Activated CD4-positive, alpha-beta T cell treated with anti-CD3 and anti-CD28 coated beads for 36 hours (primary cell): Measurements from ENCODE around the gene KIAA0930. TPM values are rescaled to one million over a fixed set of nuclear protein-coding genes. Genes with fewer than 3 reads are reported as not detected.

ENCODE experiments used
- ATAC-seq: fragments of 200-7000 bp; cut with Tn5 transposase; one replicate; pipeline ENCODE4 v1.10.0; 2021; ENCODE audit warnings: mild to moderate bottlenecking, moderate library complexity
- CTCF ChIA-PET: fragments of 350-600 bp; sonication (Branson Sonifier 250); formaldehyde crosslinking; loops from one replicate; lab custom pipeline; 2021; ENCODE audit warnings: antibody characterized with exemption; lab: Charles Lee
- POLR2A ChIA-PET: fragments of 350-600 bp; sonication (Branson Sonifier 250); formaldehyde crosslinking; loops from one replicate; lab custom pipeline; 2021; ENCODE audit warnings: antibody characterized with exemption, inconsistent platforms; lab: Charles Lee
- DNase-seq: peaks from one replicate; pipeline ENCODE4 v3.0.0-alpha.2; 2020
- H3K27ac Mint-ChIP-seq: one replicate; pipeline ENCODE4 v1.8.0; 2021; ENCODE audit warnings: mixed read lengths
- H3K27me3 Mint-ChIP-seq: one replicate; pipeline ENCODE4 v1.8.0; 2021; ENCODE audit warnings: mixed read lengths
- H3K36me3 Mint-ChIP-seq: one replicate; pipeline ENCODE4 v1.8.0; 2021; ENCODE audit warnings: low read depth, mixed read lengths
- H3K4me1 Mint-ChIP-seq: one replicate; pipeline ENCODE4 v1.8.0; 2021; ENCODE audit warnings: mixed read lengths
- H3K4me3 Mint-ChIP-seq: one replicate; pipeline ENCODE4 v1.8.0; 2021; ENCODE audit warnings: mild to moderate bottlenecking, moderate library complexity, mixed read lengths
- H3K9me3 Mint-ChIP-seq: one replicate; pipeline ENCODE4 v1.8.0; 2021; ENCODE audit warnings: low read depth, mixed read lengths
- intact Hi-C, 2 experiments: fragments of 100-400 bp; cut with DNase I in 1 of 2; cut with micrococcal nuclease in 1 of 2; formaldehyde crosslinking; loops; one replicate each; pipeline versions ENCODE4 v1.14.2 to v1.15.1; 2022 to 2024; cut with DNase I, micrococcal nuclease
- total RNA-seq, 2 experiments: library from RNA; stranded (reverse); gene quantifications; one replicate each; pipeline ENCODE4 v1.2.3, GENCODE V29; 2021

The KIAA0930 gene
- total RNA-seq, 2 experiments from 2014 or later, result 24.8 to 29.6 TPM

- Mint-ChIP-seq H3K4me3 (no peak overlapping the region), H3K27me3 (no peaks in the 10 kb centered on the region), H3K4me1 (peaks cover 6% of the 10 kb centered on the region), H3K27ac (no peak overlapping the region), H3K36me3 (peaks cover 5% of the 10 kb centered on the region), H3K9me3 (no peaks in the 10 kb centered on the region)
- ChIA-PET POLR2A (no interaction called here), CTCF (no interaction called here)
- intact Hi-C loops, result no loop called here
- no peak for ATAC-seq
- DNase-seq, result no peak
Observed at GRCh38 chr22:45211848-45212247, 28.8 kb downstream of the KIAA0930 start.

GRCh38 chr22:45211435-45211834, 29.3 kb downstream of the KIAA0930 start:
- Mint-ChIP-seq H3K27me3 (no peaks in the 10 kb centered on the region), H3K4me3 (no peak overlapping the region), H3K4me1 (peaks cover 6% of the 10 kb centered on the region), H3K27ac (no peak overlapping the region), H3K36me3 (peaks cover 5% of the 10 kb centered on the region), H3K9me3 (no peaks in the 10 kb centered on the region)
- no peak for DNase-seq
- no peak for ATAC-seq
- intact Hi-C loops, result no loop called here
- ChIA-PET CTCF (interaction anchor here (0.6 kb wide), 1 partner anchor 253 kb away, joined by 4 read pairs; no protein-coding TSS in a partner anchor), POLR2A (no interaction called here)

- no peaks in the 10 kb centered on the region for H3K9me3 Mint-ChIP-seq
- ATAC-seq (no peak), DNase-seq (no peak)
- CTCF ChIA-PET, result interaction anchor here (0.6 kb wide), 1 partner anchor 253 kb away, joined by 4 read pairs; no protein-coding TSS in a partner anchor
- intact Hi-C loops, result no loop called here
- POLR2A ChIA-PET, result no interaction called here
- H3K27ac Mint-ChIP-seq, result no peak overlapping the region
- H3K36me3 Mint-ChIP-seq, result peaks cover 5% of the 10 kb centered on the region
- no peak overlapping the region for H3K4me3 Mint-ChIP-seq
- H3K4me1 Mint-ChIP-seq, result peaks cover 6% of the 10 kb centered on the region
- no peaks in the 10 kb centered on the region for H3K27me3 Mint-ChIP-seq
Observed at GRCh38 chr22:45210991-45211390, 29.7 kb downstream of the KIAA0930 start.

GRCh38 chr22:45210577-45210976, 30.1 kb downstream of the KIAA0930 start:
- ChIA-PET CTCF (interaction anchor here (0.6 to 0.8 kb wide), 2 partner anchors 24 to 252 kb away, joined by 4 read pairs; no protein-coding TSS in a partner anchor), POLR2A (no interaction called here)
- Mint-ChIP-seq H3K4me1 (peaks cover 6% of the 10 kb centered on the region), H3K9me3 (no peaks in the 10 kb centered on the region), H3K36me3 (peaks cover 5% of the 10 kb centered on the region), H3K4me3 (no peak overlapping the region), H3K27ac (no peak overlapping the region), H3K27me3 (no peaks in the 10 kb centered on the region)
- intact Hi-C loops, result no loop called here
- ATAC-seq (no peak), DNase-seq (no peak)

GRCh38 chr22:45210174-45210573, 30.5 kb downstream of the KIAA0930 start:
- DNase-seq (no peak), ATAC-seq (no peak)
- POLR2A ChIA-PET, result no interaction called here
- intact Hi-C loops, result no loop called here
- H3K36me3 Mint-ChIP-seq, result peaks cover 5% of the 10 kb centered on the region
- no peaks in the 10 kb centered on the region for H3K27me3 Mint-ChIP-seq
- H3K27ac Mint-ChIP-seq, result no peak overlapping the region
- no peak overlapping the region for H3K4me3 Mint-ChIP-seq
- no peaks in the 10 kb centered on the region for H3K9me3 Mint-ChIP-seq
- peaks cover 6% of the 10 kb centered on the region for H3K4me1 Mint-ChIP-seq
- CTCF ChIA-PET, result interaction anchor here (0.6 to 1.0 kb wide), 3 partner anchors 24 to 677 kb away, joined by 3 to 4 read pairs (median 3); partner anchors contain the start of gene NUP50

GRCh38 chr22:45208993-45209838, 31.5 kb downstream of the KIAA0930 start:
- Mint-ChIP-seq H3K27me3 (no peaks in the 10 kb centered on the region), H3K4me3 (no peak overlapping the region), H3K9me3 (no peaks in the 10 kb centered on the region), H3K36me3 (peaks cover 5% of the 10 kb centered on the region), H3K4me1 (peaks cover 6% of the 10 kb centered on the region), H3K27ac (no peak overlapping the region)
- POLR2A ChIA-PET, result no interaction called here
- DNase-seq (peak; percentile 61), ATAC-seq (peak; percentile 51)
- intact Hi-C loops, result loop anchor here in 1 of 2 experiments (2.0 kb wide), 1 partner anchor 106 kb away; no protein-coding TSS in a partner anchor
- CTCF ChIA-PET, result interaction anchor here (0.6 to 2.0 kb wide), 13 partner anchors 10 to 1227 kb away, joined by 3 to 9 read pairs (median 3); partner anchors contain the start of gene NUP50

- no peak overlapping the region for H3K27ac Mint-ChIP-seq
- POLR2A ChIA-PET, result no interaction called here
- no peak for DNase-seq
- H3K27me3 Mint-ChIP-seq, result no peaks in the 10 kb centered on the region
- H3K4me1 Mint-ChIP-seq, result peaks cover 6% of the 10 kb centered on the region
- no peak for ATAC-seq
- CTCF ChIA-PET, result interaction anchor here (1.0 to 2.0 kb wide), 6 partner anchors 10 to 385 kb away, joined by 3 to 9 read pairs (median 6); no protein-coding TSS in a partner anchor
- H3K4me3 Mint-ChIP-seq, result no peak overlapping the region
- intact Hi-C loops, result loop anchor here in 1 of 2 experiments (2.0 kb wide), 1 partner anchor 106 kb away; no protein-coding TSS in a partner anchor
- peaks cover 7% of the 10 kb centered on the region for H3K36me3 Mint-ChIP-seq
- H3K9me3 Mint-ChIP-seq, result no peaks in the 10 kb centered on the region
Observed at GRCh38 chr22:45208696-45208992, 32.0 kb downstream of the KIAA0930 start.

- no peak overlapping the region for H3K27ac Mint-ChIP-seq
- H3K27me3 Mint-ChIP-seq, result no peaks in the 10 kb centered on the region
- ATAC-seq (no peak), DNase-seq (no peak)
- intact Hi-C loops, result loop anchor here in 1 of 2 experiments (2.0 kb wide), 1 partner anchor 105 kb away; no protein-coding TSS in a partner anchor
- peaks cover 6% of the 10 kb centered on the region for H3K4me1 Mint-ChIP-seq
- CTCF ChIA-PET, result interaction anchor here (0.7 to 2.0 kb wide), 8 partner anchors 11 to 681 kb away, joined by 3 to 9 read pairs (median 4); no protein-coding TSS in a partner anchor
- H3K9me3 Mint-ChIP-seq, result no peaks in the 10 kb centered on the region
- no peak overlapping the region for H3K4me3 Mint-ChIP-seq
- H3K36me3 Mint-ChIP-seq, result peaks cover 7% of the 10 kb centered on the region
- POLR2A ChIA-PET, result no interaction called here
Observed at GRCh38 chr22:45207981-45208664, 32.6 kb downstream of the KIAA0930 start.

- DNase-seq, result no peak
- Mint-ChIP-seq H3K4me1 (peaks cover 6% of the 10 kb centered on the region), H3K27ac (no peak overlapping the region), H3K27me3 (no peaks in the 10 kb centered on the region), H3K9me3 (no peaks in the 10 kb centered on the region), H3K4me3 (no peak overlapping the region), H3K36me3 (peaks cover 7% of the 10 kb centered on the region)
- intact Hi-C loops, result no loop called here
- ATAC-seq, result no peak
- POLR2A ChIA-PET, result no interaction called here
- CTCF ChIA-PET, result interaction anchor here (0.7 to 2.0 kb wide), 4 partner anchors 15 to 681 kb away, joined by 3 to 5 read pairs (median 4); no protein-coding TSS in a partner anchor
Observed at GRCh38 chr22:45207533-45207932, 33.2 kb downstream of the KIAA0930 start.

- Mint-ChIP-seq H3K27ac (no peak overlapping the region), H3K4me1 (peaks cover 6% of the 10 kb centered on the region), H3K9me3 (no peaks in the 10 kb centered on the region), H3K27me3 (no peaks in the 10 kb centered on the region), H3K36me3 (peaks cover 9% of the 10 kb centered on the region), H3K4me3 (no peak overlapping the region)
- intact Hi-C loops, result no loop called here
- ATAC-seq (no peak), DNase-seq (no peak)
- ChIA-PET CTCF (no interaction called here), POLR2A (no interaction called here)
Observed at GRCh38 chr22:45206233-45206632, 34.5 kb downstream of the KIAA0930 start.

GRCh38 chr22:45205276-45205925, 35.3 kb downstream of the KIAA0930 start:
- DNase-seq (no peak), ATAC-seq (no peak)
- no peaks in the 10 kb centered on the region for H3K27me3 Mint-ChIP-seq
- H3K4me3 Mint-ChIP-seq, result no peak overlapping the region
- ChIA-PET CTCF (interaction anchor here (0.9 kb wide), 1 partner anchor 9 kb away, joined by 3 read pairs; no protein-coding TSS in a partner anchor), POLR2A (no interaction called here)
- intact Hi-C loops, result no loop called here
- peaks cover 11% of the 10 kb centered on the region for H3K36me3 Mint-ChIP-seq
- H3K9me3 Mint-ChIP-seq, result no peaks in the 10 kb centered on the region
- peaks cover 6% of the 10 kb centered on the region for H3K4me1 Mint-ChIP-seq
- no peak overlapping the region for H3K27ac Mint-ChIP-seq
